ENCODE data around the gene FBN3.

The FBN3 gene

GRCh38 chr19:8174706-8175105 is 25.3 kb upstream of the FBN3 start:
- no peak overlapping the region for H3K27ac ChIP-seq (replicated peaks)
- H3K27me3 ChIP-seq (ENCODE audit: insufficient read depth, poor library complexity, severe bottlenecking): no peaks in the 10 kb centered on the region
- no peak overlapping the region for H3K4me3 ChIP-seq (replicated peaks; ENCODE audit: insufficient read depth, low read length)
- TF ChIP-seq, protein P1, sequence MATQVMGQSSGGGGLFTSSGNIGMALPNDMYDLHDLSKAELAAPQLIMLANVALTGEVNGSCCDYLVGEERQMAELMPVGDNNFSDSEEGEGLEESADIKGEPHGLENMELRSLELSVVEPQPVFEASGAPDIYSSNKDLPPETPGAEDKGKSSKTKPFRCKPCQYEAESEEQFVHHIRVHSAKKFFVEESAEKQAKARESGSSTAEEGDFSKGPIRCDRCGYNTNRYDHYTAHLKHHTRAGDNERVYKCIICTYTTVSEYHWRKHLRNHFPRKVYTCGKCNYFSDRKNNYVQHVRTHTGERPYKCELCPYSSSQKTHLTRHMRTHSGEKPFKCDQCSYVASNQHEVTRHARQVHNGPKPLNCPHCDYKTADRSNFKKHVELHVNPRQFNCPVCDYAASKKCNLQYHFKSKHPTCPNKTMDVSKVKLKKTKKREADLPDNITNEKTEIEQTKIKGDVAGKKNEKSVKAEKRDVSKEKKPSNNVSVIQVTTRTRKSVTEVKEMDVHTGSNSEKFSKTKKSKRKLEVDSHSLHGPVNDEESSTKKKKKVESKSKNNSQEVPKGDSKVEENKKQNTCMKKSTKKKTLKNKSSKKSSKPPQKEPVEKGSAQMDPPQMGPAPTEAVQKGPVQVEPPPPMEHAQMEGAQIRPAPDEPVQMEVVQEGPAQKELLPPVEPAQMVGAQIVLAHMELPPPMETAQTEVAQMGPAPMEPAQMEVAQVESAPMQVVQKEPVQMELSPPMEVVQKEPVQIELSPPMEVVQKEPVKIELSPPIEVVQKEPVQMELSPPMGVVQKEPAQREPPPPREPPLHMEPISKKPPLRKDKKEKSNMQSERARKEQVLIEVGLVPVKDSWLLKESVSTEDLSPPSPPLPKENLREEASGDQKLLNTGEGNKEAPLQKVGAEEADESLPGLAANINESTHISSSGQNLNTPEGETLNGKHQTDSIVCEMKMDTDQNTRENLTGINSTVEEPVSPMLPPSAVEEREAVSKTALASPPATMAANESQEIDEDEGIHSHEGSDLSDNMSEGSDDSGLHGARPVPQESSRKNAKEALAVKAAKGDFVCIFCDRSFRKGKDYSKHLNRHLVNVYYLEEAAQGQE (IDR thresholded peaks at IDR 0.05; ENCODE audit: insufficient replicate concordance, low read depth): no peak
- TF ChIP-seq GABPA (IDR thresholded peaks at IDR 0.05; ENCODE audit: low read depth) (no peak), SPI1 (IDR thresholded peaks at IDR 0.05; ENCODE audit: borderline replicate concordance, low read depth) (no peak), POLR2AphosphoS5 (IDR thresholded peaks at IDR 0.05; ENCODE audit: low read depth) (no peak)
- DNase-seq (ENCODE audit: low read depth in 1 of 2, low spot score in 1 of 2): no peak

DNA sequence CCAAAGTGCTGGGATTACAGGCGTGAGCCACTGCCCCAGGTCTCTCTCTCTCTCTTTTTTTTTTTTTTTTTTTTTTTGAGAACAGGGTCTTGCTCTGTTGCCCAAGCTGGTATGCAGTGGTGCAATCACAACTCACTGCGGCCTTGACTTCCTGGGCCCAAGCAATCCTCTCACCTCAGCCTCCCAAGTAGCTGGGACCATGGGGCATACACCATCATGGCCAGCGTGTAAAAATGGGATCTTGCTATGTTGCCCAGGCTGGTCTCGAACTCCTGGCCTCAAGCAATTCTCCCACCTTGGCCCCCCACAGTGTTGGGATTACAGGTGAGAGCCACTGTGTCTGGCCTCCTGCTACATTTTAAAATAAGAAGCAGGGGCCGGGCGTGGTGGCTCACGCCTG is 19.1 kb upstream of the FBN3 start:
- Histone ChIP-seq H3K4me3 (replicated peaks; ENCODE audit: insufficient read depth, low read length) (no peak overlapping the region), H3K27me3 (ENCODE audit: insufficient read depth, poor library complexity, severe bottlenecking) (no peaks in the 10 kb centered on the region), H3K27ac (replicated peaks) (no peak overlapping the region)
- TF ChIP-seq CTCF (IDR thresholded peaks at IDR 0.05; ENCODE audit: insufficient read depth, low read length) (no peak), SPI1 (IDR thresholded peaks at IDR 0.05; ENCODE audit: borderline replicate concordance, low read depth) (no peak), POLR2AphosphoS5 (IDR thresholded peaks at IDR 0.05; ENCODE audit: low read depth) (no peak), GABPA (IDR thresholded peaks at IDR 0.05; ENCODE audit: low read depth) (no peak)
- TF ChIP-seq, protein P1 (IDR thresholded peaks at IDR 0.05; ENCODE audit: insufficient replicate concordance, low read depth): no peak
- no peak for DNase-seq (ENCODE audit: low read depth in 1 of 2, low spot score in 1 of 2)

DNA sequence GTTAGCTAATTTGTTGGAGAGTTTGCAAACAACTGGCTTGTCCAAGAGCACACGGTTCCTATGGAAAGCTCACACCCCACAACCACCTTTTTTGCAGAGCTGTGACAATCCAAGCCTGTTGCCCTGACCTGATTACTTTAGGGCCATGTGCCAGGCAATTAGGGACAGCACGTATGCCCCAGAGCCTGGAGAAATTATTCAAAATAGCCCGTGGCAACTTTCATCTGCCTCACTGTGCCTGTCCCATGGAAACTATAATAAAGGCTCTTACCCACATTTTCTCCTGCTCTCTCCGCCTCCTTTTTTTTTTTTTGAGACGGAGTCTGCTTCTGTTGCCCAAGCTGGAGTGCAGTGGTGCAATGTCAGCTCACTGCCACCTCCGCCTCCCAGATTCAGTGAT is 18.6 kb upstream of the FBN3 start:
- TF ChIP-seq SPI1 (IDR thresholded peaks at IDR 0.05; ENCODE audit: borderline replicate concordance, low read depth) (no peak), CTCF (IDR thresholded peaks at IDR 0.05; ENCODE audit: insufficient read depth, low read length) (no peak), POLR2AphosphoS5 (IDR thresholded peaks at IDR 0.05; ENCODE audit: low read depth) (no peak), GABPA (IDR thresholded peaks at IDR 0.05; ENCODE audit: low read depth) (no peak)
- TF ChIP-seq, protein P1 (IDR thresholded peaks at IDR 0.05; ENCODE audit: insufficient replicate concordance, low read depth): no peak
- Histone ChIP-seq H3K27ac (replicated peaks) (no peak overlapping the region), H3K4me3 (replicated peaks; ENCODE audit: insufficient read depth, low read length) (no peak overlapping the region), H3K27me3 (ENCODE audit: insufficient read depth, poor library complexity, severe bottlenecking) (no peaks in the 10 kb centered on the region)
- no peak for DNase-seq (ENCODE audit: low read depth in 1 of 2, low spot score in 1 of 2)
